Measurements from ENCODE around the gene CLIC4. TPM values are rescaled to one million over a fixed set of nuclear protein-coding genes. Genes with fewer than 3 reads are reported as not detected.
A peak's percentile ranks its signal among the peaks of the same experiment; 100 is the strongest.

The CLIC4 gene
- total and polyA plus RNA-seq, 2 donors (not counting 1 experiment from before 2014, with no cell fraction given), result 28.5 to 123 TPM

DNA sequence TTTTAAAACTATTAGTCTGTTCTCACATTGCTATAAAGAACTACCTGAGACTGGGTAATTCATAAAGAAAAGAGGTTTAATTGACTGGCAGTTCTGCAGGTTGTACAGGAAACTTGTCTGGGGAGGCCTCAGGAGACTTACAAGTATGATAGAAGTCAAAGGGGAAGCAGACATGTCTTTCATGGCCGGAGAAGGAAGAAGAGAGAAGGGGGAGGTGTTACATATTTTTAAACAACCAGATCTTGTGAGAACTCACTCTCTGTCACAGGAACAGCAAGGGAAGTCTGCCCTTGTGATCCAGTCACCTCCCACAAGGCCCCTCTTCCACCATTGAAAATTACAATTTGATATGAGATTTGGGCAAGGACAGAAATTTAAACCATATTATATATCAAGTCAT is 55.9 kb downstream of the CLIC4 start:
- WGBS (ENCODE audit: insufficient coverage), result no CpG with 5 or more reads among the region's 1 CpG
- Histone ChIP-seq H3K27ac (ENCODE audit: low read length in 2 of 2) (peak overlapping the region in 1 of 2 donors; percentile 57), H4K20me1 (ENCODE audit: control insufficient read depth, insufficient read depth, low read length, poor library complexity, severe bottlenecking) (peaks cover 61% of the 10 kb centered on the region), H2AFZ (ENCODE audit: insufficient read depth, low read depth, low read length, poor library complexity, severe bottlenecking) (no peak overlapping the region), H3K4me1 (ENCODE audit: control insufficient read depth in 2 of 2, insufficient read depth in 2 of 2, low read length in 2 of 2) (peaks cover 10 to 15% of the 10 kb centered on the region in 2 donors), H3K36me3 (replicated peaks in 1 of 2; ENCODE audit: control extremely low read depth in 1 of 2, control insufficient read depth in 1 of 2, extremely low read depth in 1 of 2, insufficient read depth in 2 of 2, low read length in 1 of 2) (peaks cover 11 to 15% of the 10 kb centered on the region in 2 experiments), H3K4me3 (ENCODE audit: control extremely low read depth in 1 of 5, extremely low read depth in 1 of 5, insufficient read depth in 1 of 5, low read depth in 2 of 5, low read length in 4 of 5) (no peak overlapping the region), H3K9ac (ENCODE audit: low read length) (no peak overlapping the region), H3K79me2 (ENCODE audit: control insufficient read depth, insufficient read depth, low read length) (peaks cover 67% of the 10 kb centered on the region), H3K9me3 (ENCODE audit: control extremely low read depth in 1 of 3, control insufficient read depth in 2 of 3, insufficient read depth in 1 of 3, low read length in 2 of 3) (peaks cover 2 to 6% (median 4%) of the 10 kb centered on the region in 3 donors), H3K4me2 (replicated peaks; ENCODE audit: low read depth, low read length, poor library complexity, severe bottlenecking) (no peak overlapping the region), H3K27me3 (replicated peaks in 1 of 4; ENCODE audit: control extremely low read depth in 1 of 4, control insufficient read depth in 3 of 4, insufficient read depth in 4 of 4, low read length in 3 of 4) (no peaks in the 10 kb centered on the region)
- no peaks in the 10 kb centered on the region for H3K27me3 Mint-ChIP-seq
- DNase-seq (peak; percentile 41), ATAC-seq (ENCODE audit: low read depth) (peak; percentile 39)
- intact Hi-C loops (cut with micrococcal nuclease), result loop anchor here (5.0 kb wide), 1 partner anchor 54 kb away; the partner anchor contains the start of gene CLIC4
- ChIA-PET POLR2A (no interaction called here), CTCF (interaction anchor here (0.7 to 1.6 kb wide), 3 partner anchors 49 to 386 kb away, joined by 3 to 4 read pairs (median 4); partner anchors contain the start of gene NIPAL3)
- H3K9me3 Mint-ChIP-seq (ENCODE audit: insufficient read depth), result no peaks in the 10 kb centered on the region
- TF ChIP-seq EZH2 (IDR thresholded peaks at IDR 0.05; ENCODE audit: borderline replicate concordance, insufficient read depth, low read depth, low read length, poor library complexity, severe bottlenecking), result no peak
- TF ChIP-seq, protein P1, sequence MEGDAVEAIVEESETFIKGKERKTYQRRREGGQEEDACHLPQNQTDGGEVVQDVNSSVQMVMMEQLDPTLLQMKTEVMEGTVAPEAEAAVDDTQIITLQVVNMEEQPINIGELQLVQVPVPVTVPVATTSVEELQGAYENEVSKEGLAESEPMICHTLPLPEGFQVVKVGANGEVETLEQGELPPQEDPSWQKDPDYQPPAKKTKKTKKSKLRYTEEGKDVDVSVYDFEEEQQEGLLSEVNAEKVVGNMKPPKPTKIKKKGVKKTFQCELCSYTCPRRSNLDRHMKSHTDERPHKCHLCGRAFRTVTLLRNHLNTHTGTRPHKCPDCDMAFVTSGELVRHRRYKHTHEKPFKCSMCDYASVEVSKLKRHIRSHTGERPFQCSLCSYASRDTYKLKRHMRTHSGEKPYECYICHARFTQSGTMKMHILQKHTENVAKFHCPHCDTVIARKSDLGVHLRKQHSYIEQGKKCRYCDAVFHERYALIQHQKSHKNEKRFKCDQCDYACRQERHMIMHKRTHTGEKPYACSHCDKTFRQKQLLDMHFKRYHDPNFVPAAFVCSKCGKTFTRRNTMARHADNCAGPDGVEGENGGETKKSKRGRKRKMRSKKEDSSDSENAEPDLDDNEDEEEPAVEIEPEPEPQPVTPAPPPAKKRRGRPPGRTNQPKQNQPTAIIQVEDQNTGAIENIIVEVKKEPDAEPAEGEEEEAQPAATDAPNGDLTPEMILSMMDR (IDR thresholded peaks at IDR 0.05), result no peak
- peak overlapping the region; percentile 9 for H3K4me3 Mint-ChIP-seq
- H3K4me1 Mint-ChIP-seq, result peaks cover 23% of the 10 kb centered on the region
- no peak overlapping the region for H3K27ac Mint-ChIP-seq

DNA sequence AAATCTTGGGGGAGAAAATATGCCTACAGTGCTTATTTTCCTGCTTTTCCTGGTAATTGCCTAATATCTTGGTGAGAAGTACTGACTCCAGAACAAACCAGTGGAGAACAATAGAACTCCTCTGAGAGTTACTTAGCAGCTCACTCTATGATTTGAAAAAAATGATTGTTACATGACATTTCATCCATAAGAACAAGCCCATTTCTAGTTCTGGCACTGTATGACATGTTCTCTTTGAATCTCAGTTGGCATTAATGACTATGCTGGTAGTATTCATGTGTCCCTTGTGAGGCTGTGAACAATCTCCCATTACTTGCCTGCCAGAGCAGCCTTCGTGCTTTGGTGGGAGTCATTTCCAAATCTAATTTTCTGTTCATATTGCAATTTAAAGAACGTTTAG is 58.0 kb downstream of the CLIC4 start:
- peaks cover 69% of the 10 kb centered on the region for H3K79me2 ChIP-seq (ENCODE audit: control insufficient read depth, insufficient read depth, low read length)
- POLR2A ChIA-PET, result no interaction called here
- H3K4me3 Mint-ChIP-seq, result no peak overlapping the region
- intact Hi-C loops (cut with micrococcal nuclease), result loop anchor here (5.0 kb wide), 1 partner anchor 56 kb away; the partner anchor contains the start of gene CLIC4
- CTCF ChIA-PET, result interaction anchor here (1.9 kb wide), 1 partner anchor 27 kb away, joined by 5 read pairs; no protein-coding TSS in a partner anchor
- H3K27ac Mint-ChIP-seq, result no peak overlapping the region
- H3K4me1 ChIP-seq (ENCODE audit: control insufficient read depth in 2 of 2, insufficient read depth in 2 of 2, low read length in 2 of 2), result peaks cover 10 to 20% of the 10 kb centered on the region in 2 donors
- peaks cover 2 to 6% (median 4%) of the 10 kb centered on the region in 3 donors for H3K9me3 ChIP-seq (ENCODE audit: control extremely low read depth in 1 of 3, control insufficient read depth in 2 of 3, insufficient read depth in 1 of 3, low read length in 2 of 3)
- H3K36me3 ChIP-seq (replicated peaks in 1 of 2; ENCODE audit: control extremely low read depth in 1 of 2, control insufficient read depth in 1 of 2, extremely low read depth in 1 of 2, insufficient read depth in 2 of 2, low read length in 1 of 2), result peaks cover 8% of the 10 kb centered on the region in 2 experiments
- H3K4me3 ChIP-seq (ENCODE audit: control extremely low read depth in 1 of 5, extremely low read depth in 1 of 5, insufficient read depth in 1 of 5, low read depth in 2 of 5, low read length in 4 of 5), result no peak overlapping the region
- H3K9ac ChIP-seq (ENCODE audit: low read length), result no peak overlapping the region
- peaks cover 54% of the 10 kb centered on the region for H4K20me1 ChIP-seq (ENCODE audit: control insufficient read depth, insufficient read depth, low read length, poor library complexity, severe bottlenecking)
- TF ChIP-seq EZH2 (IDR thresholded peaks at IDR 0.05; ENCODE audit: borderline replicate concordance, insufficient read depth, low read depth, low read length, poor library complexity, severe bottlenecking), result no peak
- TF ChIP-seq, protein P1 (IDR thresholded peaks at IDR 0.05), result no peak
- no CpG with 5 or more reads among the region's 2 CpGs for WGBS (ENCODE audit: insufficient coverage)
- no peak for ATAC-seq (ENCODE audit: low read depth)
- peaks cover 32% of the 10 kb centered on the region for H3K4me1 Mint-ChIP-seq
- DNase-seq, result no peak
- no peaks in the 10 kb centered on the region for H3K27me3 ChIP-seq (replicated peaks in 1 of 4; ENCODE audit: control extremely low read depth in 1 of 4, control insufficient read depth in 3 of 4, insufficient read depth in 4 of 4, low read length in 3 of 4)
- no peak overlapping the region for H3K4me2 ChIP-seq (replicated peaks; ENCODE audit: low read depth, low read length, poor library complexity, severe bottlenecking)
- H2AFZ ChIP-seq (ENCODE audit: insufficient read depth, low read depth, low read length, poor library complexity, severe bottlenecking), result no peak overlapping the region
- H3K9me3 Mint-ChIP-seq (ENCODE audit: insufficient read depth), result no peaks in the 10 kb centered on the region
- H3K27ac ChIP-seq (ENCODE audit: low read length in 2 of 2), result peak overlapping the region in 1 of 2 donors; percentile 21
- no peaks in the 10 kb centered on the region for H3K27me3 Mint-ChIP-seq

Data from B cell (primary cell).